GM21360 (cell line): ENCODE data around the gene KMT2B.

Experiments used
- ATAC-seq: cut with Tn5 transposase; IDR thresholded peaks from one replicate; pipeline ENCODE4 v1.9.1; 2021; ENCODE audit warnings: mild to moderate bottlenecking, moderate library complexity; ENCODE audit not compliant: unreplicated experiment

The KMT2B gene

GRCh38 chr19:35727053-35727955, 9.5 kb downstream of the KMT2B start:
- no peak for ATAC-seq

GRCh38 chr19:35727956-35728706, 10.3 kb downstream of the KMT2B start:
- no peak for ATAC-seq

GRCh38 chr19:35729021-35729420, 11.2 kb downstream of the KMT2B start:
- no peak for ATAC-seq

GRCh38 chr19:35729763-35730162, 12.0 kb downstream of the KMT2B start:
- ATAC-seq: no peak

GRCh38 chr19:35730326-35730725, 12.5 kb downstream of the KMT2B start:
- no peak for ATAC-seq

GRCh38 chr19:35731353-35731752, 13.6 kb downstream of the KMT2B start:
- ATAC-seq: no peak

GRCh38 chr19:35731779-35732405, 14.1 kb downstream of the KMT2B start:
- ATAC-seq: no peak

- ATAC-seq: no peak
Observed at GRCh38 chr19:35732540-35733179, 14.9 kb downstream of the KMT2B start.

- ATAC-seq: no peak
Observed at GRCh38 chr19:35733180-35734125, 15.7 kb downstream of the KMT2B start.

- ATAC-seq: no peak
Observed at GRCh38 chr19:35734273-35734672, 16.5 kb downstream of the KMT2B start.

- ATAC-seq: no peak
Observed at GRCh38 chr19:35734889-35735288, 17.1 kb downstream of the KMT2B start.

- no peak for ATAC-seq
Observed at GRCh38 chr19:35736913-35737886, 19.4 kb downstream of the KMT2B start.

- no peak for ATAC-seq
Observed at GRCh38 chr19:35738021-35738886, 20.5 kb downstream of the KMT2B start.

- no peak for ATAC-seq
Observed at GRCh38 chr19:35738887-35739229, 21.1 kb downstream of the KMT2B start.

- ATAC-seq: no peak
Observed at GRCh38 chr19:35739275-35740107, 21.7 kb downstream of the KMT2B start.

GRCh38 chr19:35740108-35740422, 22.3 kb downstream of the KMT2B start:
- ATAC-seq: no peak
